Measurements from ENCODE around the gene HLA-DQA1.

DNA sequence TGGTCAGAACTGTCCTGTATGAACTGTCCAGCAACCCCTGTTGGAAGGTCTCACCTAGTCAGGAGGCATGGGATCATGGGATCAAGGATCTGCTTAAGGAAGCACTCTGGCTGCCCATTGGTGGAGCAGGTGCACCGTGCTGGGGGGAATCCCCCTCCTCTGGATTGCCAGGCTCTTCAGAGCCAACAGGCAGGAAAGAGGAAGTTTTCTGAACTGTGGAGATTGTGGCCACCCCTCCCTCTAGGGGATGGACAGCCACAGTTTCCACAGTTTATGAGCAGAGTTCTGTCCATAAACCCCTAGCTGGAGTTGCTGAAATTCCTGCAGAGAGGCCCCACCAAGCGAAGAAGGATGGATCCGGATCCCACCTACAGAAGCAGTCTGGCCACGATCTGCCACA, 42.3 kb downstream of the HLA-DQA1 start:
- TF ChIP-seq, protein P1, sequence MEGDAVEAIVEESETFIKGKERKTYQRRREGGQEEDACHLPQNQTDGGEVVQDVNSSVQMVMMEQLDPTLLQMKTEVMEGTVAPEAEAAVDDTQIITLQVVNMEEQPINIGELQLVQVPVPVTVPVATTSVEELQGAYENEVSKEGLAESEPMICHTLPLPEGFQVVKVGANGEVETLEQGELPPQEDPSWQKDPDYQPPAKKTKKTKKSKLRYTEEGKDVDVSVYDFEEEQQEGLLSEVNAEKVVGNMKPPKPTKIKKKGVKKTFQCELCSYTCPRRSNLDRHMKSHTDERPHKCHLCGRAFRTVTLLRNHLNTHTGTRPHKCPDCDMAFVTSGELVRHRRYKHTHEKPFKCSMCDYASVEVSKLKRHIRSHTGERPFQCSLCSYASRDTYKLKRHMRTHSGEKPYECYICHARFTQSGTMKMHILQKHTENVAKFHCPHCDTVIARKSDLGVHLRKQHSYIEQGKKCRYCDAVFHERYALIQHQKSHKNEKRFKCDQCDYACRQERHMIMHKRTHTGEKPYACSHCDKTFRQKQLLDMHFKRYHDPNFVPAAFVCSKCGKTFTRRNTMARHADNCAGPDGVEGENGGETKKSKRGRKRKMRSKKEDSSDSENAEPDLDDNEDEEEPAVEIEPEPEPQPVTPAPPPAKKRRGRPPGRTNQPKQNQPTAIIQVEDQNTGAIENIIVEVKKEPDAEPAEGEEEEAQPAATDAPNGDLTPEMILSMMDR (conservative IDR thresholded peaks at IDR 0.05; ENCODE audit: low read length) = no peak
- TF ChIP-seq EZH2phosphoT487 (IDR thresholded peaks at IDR 0.05; ENCODE audit: borderline replicate concordance) = no peak
